Skeletal muscle cell (primary cell): ENCODE results near the gene LARGE1.
A peak's percentile ranks its signal among the peaks of the same experiment; 100 is the strongest.
"Not testable (repeated sequence)": the region's sequence is repeated elsewhere in the genome, so short reads cannot be mapped to it uniquely, and the experiment has no call there.

Source experiments
- DNase-seq: peaks from one replicate; pipeline ENCODE4 v3.0.0-alpha.2; 2010; ENCODE audit warnings: low read depth
- H3K4me3 ChIP-seq: 2 replicates; pipeline ENCODE4 v1.5.1; 2011; ENCODE audit warnings: low read depth, mild to moderate bottlenecking, control low read depth, low read length, moderate library complexity

LARGE1 gene

DNA sequence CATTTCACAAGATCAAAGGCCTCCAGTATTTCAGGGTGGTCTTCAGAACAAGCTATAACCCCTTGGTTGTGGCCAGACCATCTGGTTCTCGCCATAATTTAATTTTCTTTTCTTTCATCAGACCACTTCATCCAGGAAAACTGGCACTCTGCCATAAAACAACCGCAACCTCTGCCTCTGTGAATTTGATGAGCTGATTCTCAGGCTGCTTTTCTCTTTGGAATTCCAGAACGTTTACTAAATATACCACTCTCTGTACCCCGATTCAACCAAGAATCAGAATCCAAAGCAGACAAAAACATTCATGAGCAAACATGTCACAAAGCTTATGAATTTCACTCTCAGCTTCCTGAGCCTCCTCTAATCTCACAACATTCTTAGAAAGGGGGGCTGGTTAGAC is 530.3 kb downstream of the LARGE1 start:
- DNase-seq: no peak
- no peak overlapping the region for H3K4me3 ChIP-seq

DNA sequence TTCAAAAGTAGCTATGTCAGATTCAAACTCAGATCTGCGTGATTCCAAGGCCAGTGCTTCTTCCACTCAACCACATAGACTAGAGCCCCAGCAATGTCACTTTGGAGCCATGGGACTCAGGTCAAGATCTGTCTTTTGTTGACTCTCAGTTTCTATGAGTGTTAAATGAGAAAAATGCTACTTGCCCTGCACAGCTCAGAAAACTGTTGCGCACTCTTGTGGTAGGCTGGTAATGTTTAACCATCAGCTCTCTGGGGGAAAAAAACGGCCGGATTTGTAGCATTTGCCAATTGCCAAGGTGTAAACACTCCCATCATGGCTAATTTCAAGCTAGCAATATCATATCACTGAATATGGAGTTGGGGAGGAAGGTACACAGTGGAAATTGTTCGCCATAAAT is 534.0 kb downstream of the LARGE1 start:
- H3K4me3 ChIP-seq: no peak overlapping the region
- no peak for DNase-seq

DNA sequence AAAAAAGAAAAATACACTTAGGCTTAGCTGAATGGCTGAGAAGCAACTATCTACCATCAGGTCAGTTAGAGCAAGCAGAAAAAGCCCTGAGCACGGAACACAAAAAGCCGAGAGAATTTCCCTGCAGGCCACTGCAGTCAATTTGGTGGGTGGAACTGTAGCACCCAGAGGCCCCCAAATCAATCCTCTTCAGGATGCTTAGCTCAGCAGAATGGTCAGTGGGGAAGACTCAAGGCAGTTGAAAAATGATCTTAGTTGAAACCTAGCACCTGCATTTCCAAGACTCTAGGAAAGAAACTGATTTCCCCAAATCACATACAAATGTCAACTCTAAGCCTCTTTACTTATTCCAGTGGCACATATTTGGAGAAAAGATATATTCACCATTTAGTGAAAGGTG is 534.7 kb downstream of the LARGE1 start:
- no peak overlapping the region for H3K4me3 ChIP-seq
- no peak for DNase-seq

DNA sequence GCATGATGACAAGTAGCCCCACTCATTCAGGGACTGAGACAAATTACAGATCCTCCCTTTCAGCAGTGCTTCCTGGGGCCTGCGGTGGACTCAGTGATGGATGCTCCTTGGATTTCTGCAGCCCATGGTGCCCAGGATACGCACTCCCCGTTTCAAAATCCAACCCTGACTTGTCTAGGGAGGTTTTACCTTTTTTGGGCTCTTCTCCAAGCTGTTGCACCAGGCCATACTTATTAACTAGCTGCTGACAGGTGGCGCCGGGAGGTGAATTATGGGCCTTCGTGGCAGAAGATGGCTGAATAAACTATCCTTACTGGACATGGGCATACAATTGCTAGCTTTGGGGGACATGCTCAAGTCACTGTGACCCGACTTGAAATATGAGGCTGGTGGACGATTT is 537.8 kb downstream of the LARGE1 start:
- DNase-seq: no peak
- H3K4me3 ChIP-seq: no peak overlapping the region

DNA sequence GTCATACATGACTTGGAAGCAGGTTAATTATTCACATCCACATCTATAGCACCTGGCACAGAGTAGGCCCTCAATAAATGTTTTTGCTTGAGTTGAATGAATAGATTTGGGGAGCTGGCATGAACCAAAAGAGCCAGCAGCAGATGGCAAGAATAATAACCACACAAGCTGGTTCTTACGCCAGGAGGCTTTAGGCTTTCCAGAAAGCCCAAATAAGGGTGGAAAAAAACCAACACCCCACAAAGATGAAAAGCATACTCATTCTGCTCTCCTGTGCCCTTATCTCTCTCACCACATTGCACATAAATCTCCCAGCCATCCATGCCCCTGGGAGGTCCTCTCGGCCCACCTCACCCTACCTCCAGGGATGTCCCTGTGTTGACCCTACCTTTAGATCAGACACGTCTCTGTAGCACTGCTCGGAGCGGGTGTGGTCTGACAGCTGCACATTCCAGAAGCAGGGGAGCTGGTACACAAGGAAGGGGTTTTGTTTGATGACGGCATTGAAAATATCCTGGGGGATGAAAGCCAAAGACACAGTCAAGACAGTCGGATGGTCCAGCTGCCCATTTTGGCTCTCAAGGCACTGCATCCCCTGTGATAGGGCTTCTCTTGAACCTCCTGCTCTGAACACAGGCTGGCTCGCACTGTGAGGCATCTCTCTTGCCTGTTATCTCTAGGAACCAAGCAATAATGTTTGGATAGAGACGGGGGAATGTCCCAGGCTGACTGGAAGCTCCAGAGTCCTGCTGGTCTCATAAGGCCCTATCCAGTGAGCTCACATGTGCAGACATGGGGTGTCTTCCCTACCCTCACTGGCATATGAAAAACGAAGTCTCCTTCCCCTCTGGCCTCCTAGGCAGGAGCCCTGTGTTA is 538.5 kb downstream of the LARGE1 start:
- no peak for DNase-seq
- H3K4me3 ChIP-seq: no peak overlapping the region

DNA sequence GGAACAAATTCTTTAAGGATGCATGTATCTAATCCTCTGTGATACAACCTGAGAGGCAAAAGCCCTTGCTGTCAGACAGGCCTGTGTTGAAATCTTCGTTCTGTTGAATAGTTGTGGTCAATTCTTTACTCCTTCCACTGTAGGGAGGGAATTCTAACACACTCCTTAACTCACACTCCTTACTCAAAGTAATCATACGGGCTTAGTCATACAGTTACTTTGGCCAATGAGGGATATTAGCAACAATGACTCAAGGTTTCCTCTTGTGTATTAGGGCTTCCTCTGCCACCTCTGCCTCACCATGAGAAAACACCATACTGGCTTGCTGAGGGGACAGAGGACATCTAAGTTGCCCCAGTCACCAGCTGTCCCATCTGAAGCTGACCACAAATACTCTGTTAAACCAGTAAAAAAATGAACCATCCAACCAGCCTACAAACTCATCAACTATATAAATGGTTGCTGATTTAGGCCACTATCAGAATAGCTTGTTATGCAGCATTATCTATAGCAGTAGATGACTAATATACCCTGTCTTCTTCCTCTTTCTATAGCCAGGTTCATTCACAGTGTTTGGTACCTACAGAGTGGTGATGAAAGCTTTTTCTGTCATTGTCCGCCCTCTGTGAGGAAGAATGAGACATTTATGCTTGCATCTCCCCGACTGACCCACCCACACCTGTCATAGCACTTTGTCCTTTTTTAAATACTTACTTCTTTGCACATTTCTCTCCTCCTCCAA is 539.3 kb downstream of the LARGE1 start:
- peak; percentile 48 for DNase-seq
- H3K4me3 ChIP-seq: no peak overlapping the region

DNA sequence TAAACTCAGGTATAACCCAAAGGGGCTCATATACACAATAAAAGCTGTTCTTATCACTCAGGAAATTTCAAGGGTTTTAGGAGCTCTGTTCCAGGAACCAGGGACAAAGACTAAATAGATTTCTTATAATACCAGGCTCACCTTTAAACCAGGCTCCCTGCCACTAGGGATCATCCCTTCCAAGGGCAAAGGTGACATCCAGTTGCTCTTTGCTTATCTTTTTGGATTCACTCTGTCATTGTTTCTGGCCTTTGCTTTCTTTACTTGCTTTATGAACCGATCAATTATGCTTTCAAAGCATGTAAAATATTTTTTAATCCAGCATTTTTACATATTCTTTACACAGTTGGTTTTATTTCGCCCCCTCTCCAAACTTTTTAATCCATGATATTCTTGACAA is 540.4 kb downstream of the LARGE1 start:
- DNase-seq: no peak
- H3K4me3 ChIP-seq: no peak overlapping the region

DNA sequence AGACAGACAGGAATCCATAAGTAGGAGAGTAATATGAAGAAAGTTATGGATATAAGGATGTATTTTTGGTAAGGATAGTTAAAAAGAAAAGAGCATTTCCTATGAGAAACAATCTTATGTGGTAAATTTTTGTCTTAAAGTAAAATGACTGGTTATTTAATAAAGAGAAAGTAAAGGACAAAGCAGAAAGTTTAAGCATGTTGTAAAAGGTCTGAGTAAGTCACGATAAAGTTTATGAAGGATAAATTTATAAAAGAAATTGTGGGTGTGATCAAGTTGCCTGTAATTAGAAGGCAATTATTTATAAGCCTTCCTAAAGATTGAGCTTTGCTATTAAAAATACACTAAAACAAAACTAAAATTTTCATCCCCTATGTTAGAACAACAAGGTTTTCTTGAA is 547.4 kb downstream of the LARGE1 start:
- no peak overlapping the region for H3K4me3 ChIP-seq
- no peak for DNase-seq

DNA sequence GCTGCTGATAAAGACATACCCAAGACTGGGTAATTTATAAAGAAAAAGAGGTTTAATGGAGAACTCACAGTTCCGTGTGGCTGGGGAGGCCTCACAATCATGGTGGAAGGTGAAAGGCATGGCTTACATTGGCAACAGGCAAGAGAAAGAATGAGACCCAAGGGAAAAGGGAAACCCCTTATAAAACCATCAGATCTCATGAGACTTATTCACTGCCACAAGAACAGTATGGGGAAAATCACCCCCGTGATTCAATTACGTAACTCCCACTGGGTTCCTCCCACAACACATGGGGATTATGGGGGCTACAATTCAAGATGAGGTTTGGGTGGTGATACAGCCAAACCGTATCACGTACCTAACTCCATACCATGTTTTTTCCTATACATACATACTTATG is 557.0 kb downstream of the LARGE1 start:
- DNase-seq, H3K4me3 ChIP-seq: not testable (repeated sequence)

DNA sequence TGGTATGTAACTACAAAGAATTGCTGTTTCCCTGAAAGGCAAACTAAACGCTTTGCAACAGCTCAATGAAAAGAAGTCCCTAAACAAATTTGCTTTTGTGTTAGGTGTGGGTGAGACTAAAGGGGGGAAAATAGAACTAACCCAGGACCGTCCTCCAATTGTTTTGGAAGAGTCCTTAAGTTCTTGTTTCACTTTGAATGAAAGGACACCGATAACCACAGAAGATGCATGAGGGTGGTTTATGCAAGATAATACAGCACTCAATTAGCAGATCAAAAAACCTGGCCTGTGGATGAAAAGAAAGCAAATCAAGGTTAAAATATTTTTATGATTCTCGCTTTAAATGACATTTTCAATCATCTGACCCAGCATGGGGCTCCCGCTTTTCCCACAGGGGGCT is 557.6 kb downstream of the LARGE1 start:
- no peak overlapping the region for H3K4me3 ChIP-seq
- DNase-seq: no peak

DNA sequence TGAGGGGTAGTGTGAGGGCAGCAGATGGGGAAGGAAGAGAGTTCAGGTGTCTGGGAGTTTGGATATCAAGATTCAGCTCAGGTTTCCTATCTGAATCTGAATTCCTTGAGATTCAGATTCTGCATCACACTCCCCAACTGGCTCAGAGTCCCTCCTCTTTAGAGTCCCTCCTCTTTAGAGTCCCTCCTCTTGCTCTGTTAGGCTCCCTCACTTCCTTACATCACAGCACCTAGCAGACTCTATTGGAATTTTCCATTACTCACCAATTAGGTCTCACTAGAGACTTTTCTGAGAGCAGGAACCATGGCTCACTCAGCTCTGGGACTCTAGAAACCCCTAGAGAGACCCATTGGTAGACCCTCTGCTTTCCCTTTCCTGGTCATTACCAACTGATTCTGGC is 558.7 kb downstream of the LARGE1 start:
- no peak overlapping the region for H3K4me3 ChIP-seq
- no peak for DNase-seq

DNA sequence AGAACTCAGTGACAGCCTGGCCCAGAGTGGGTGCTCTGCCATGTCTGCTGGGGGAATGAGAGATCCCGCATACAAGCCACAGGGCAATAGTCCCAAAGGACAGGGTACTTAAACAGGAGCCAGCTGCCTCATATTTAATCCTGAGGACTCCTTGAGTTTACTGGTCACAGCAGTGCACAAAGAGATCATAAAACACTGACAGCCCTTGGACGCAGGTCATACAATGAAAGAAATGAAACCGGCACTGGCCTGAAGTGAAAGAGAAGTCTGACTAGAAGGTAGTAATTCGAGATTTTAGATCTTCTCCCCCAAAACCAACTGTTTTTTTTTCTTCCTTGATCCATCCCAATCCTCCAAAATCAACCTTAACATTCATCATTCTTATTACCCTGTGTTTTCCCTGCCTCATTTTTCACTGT is 562.3 kb downstream of the LARGE1 start:
- DNase-seq: no peak
- no peak overlapping the region for H3K4me3 ChIP-seq

DNA sequence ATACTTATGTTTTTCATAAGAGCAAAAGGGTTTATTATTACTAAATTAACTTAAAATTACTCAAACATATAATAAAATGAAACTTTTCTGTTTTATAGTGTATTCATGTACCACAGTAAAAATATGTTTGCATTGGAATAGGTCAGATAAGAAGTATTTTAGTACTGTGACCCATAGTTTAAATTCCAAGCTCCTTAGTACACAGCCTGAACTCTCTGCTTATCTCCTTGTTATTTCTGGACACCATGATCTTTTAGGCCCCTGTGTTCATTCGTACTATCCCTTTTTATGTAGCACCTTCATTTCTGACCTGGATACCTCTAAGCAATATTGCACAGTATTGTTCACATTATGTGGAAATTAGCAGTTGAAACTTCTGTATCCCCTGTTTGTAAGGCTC is 565.3 kb downstream of the LARGE1 start:
- no peak for DNase-seq
- H3K4me3 ChIP-seq: no peak overlapping the region

DNA sequence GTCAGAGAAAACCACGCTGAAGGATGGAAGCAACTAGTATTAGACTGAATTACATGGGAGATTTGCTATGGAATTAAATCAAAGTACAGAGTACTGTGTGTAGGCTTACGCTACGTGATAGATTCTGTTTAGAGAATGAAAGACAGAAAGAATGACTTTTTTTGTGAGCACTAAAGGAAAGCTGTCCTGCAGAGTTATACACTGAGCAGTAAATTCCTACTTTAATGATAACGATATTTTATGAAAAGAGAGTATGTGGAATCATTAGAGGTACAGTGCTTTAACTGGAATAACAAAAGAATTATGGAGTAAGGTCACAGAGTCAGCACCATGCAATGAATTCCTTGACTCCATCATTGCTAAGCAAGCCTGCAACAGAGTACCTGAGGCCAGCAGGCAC is 566.8 kb downstream of the LARGE1 start:
- H3K4me3 ChIP-seq: no peak overlapping the region
- DNase-seq: no peak

DNA sequence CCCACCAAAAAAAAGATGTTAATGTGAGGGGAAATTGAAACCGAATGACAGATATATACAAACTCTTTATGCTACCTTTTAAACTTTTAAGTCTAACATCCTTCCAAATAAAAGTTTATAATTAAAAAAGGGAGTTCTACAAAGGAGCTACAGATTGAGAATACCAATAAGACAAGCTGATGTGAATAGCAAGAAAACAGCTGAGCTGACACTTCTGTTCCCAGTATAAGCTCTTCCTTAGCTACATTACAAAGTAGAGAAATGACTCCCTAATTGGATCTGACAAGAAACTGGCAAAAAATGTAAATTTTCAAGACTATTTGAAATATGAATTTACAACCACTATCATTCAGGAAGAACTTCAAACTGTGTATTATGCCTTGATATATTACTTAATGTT is 567.5 kb downstream of the LARGE1 start:
- DNase-seq: no peak
- H3K4me3 ChIP-seq: no peak overlapping the region

DNA sequence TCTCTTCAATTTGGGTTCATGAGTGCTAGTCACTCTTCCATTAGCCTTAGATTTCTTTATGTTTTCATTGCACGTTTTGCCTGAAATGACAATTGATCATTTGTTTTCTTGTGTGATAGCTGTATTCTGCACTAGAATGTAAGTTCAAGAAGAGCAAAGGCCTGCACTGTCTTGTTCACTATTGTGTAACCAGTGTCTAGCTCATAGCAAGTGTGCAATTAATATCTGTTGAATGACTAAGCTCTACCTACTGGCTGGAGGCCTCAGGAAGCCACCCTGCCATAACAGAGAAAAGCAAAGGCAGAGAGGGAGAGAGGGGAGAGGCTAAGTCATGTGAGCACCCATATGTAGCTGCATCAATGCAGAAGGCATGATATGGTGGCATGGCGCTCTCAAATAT is 569.3 kb downstream of the LARGE1 start:
- H3K4me3 ChIP-seq: no peak overlapping the region
- DNase-seq: no peak

DNA sequence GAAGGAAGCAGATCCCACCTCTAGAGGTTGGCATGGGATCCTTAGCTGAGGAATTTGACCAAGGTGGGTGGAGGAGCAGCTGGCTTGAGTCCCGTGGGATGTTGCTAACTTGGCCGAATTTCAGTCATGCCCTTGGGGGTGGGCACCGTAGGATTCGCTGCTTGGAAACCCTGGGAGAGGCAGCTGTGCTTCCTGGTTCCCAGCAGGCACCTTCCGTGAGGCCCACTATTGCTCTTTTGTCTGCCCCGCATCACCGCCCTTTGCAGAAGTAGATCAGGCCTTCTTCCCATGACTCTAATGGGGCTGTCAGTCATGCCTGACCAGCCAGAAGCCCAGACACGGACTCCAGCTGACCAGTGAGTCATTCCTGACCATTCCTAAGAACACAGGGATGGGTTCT is 569.8 kb downstream of the LARGE1 start:
- H3K4me3 ChIP-seq: no peak overlapping the region
- no peak for DNase-seq

DNA sequence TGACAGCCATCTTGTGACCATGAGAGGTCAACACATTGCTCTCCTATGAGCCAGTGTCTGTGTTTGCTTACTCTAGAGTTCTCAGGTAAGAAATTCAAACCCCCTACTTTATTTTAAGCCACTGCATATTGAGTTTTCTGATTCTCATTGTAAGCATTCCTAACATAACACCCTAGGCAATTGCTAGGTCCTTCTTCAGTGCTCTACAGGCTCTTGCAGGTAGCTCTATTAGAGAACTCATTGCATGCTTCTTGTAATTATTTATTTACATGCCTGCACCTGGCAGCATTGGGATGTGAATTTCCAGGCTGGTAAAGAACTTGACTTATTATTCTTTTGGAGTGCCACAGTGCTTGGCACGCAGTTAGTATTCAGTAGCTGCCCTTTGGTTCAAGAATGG is 573.3 kb downstream of the LARGE1 start:
- H3K4me3 ChIP-seq: no peak overlapping the region
- DNase-seq: no peak

DNA sequence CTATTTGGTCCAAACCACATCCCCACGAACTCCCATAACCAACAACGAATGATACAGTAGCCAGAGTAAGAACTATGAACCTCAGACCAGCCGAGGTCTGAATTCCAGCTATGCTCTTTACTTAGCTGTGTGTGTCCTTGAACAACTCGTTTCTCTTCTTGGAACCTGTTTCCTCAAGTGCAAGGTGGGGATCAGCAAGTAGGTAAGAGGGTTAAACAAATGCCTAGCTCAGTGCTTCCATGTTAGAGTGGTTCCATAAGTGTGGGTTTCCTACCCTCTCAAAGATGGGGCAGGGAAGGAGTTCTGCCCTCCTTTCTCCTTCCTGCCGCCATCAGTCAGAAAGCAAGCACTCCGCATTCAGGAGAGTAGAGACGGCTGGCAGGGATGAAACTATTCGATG is 578.7 kb downstream of the LARGE1 start:
- no peak for DNase-seq

DNA sequence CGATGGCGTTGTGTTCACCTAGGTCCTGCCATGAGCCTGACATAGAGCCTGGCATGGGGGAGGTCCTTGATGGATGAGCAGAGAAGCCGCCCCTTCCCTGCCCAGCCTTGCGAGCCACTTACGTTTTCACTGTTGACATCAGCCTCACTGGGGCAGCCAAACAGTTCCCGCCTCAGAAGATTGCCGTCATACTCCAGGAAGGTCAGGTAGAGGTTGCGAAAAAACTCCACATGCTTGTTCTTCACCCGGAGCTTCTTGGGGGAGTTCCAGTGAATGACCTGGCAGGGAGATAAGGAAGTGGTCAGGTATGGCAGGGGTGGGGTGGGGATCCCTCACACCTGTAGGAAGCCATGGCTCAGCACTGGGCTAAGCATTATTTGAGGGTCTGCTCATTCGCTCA is 582.8 kb downstream of the LARGE1 start:
- DNase-seq: no peak
- no peak overlapping the region for H3K4me3 ChIP-seq

More for the DNA sequence above, 578.7 kb downstream of the LARGE1 start:
- no peak overlapping the region for H3K4me3 ChIP-seq
